Mucosa of stomach (tissue), 1 donor: ENCODE measurements around the gene B3GAT1.

Source experiments
- H3K27me3 ChIP-seq: one replicate; pipeline ENCODE4 v1.7.0; 2013; ENCODE audit warnings: mild to moderate bottlenecking, low read length; ENCODE audit not compliant: control insufficient read depth, insufficient read depth
- H3K36me3 ChIP-seq: one replicate; pipeline ENCODE4 v1.7.0; 2013; ENCODE audit warnings: low read length; ENCODE audit not compliant: control insufficient read depth, insufficient read depth
- H3K4me1 ChIP-seq: one replicate; pipeline ENCODE4 v1.7.0; 2013; ENCODE audit warnings: mild to moderate bottlenecking, low read length; ENCODE audit not compliant: control insufficient read depth, insufficient read depth
- H3K4me3 ChIP-seq: one replicate; pipeline ENCODE4 v1.7.0; 2013; ENCODE audit warnings: low read length
- H3K9ac ChIP-seq: one replicate; pipeline ENCODE4 v1.7.0; 2013; ENCODE audit warnings: mild to moderate bottlenecking, low read length, moderate library complexity
- H3K9me3 ChIP-seq: one replicate; pipeline ENCODE4 v1.7.0; 2013; ENCODE audit warnings: mild to moderate bottlenecking, low read length, moderate library complexity; ENCODE audit not compliant: control insufficient read depth
- donor health status: Pancreatic carcinoma.

The B3GAT1 gene

DNA sequence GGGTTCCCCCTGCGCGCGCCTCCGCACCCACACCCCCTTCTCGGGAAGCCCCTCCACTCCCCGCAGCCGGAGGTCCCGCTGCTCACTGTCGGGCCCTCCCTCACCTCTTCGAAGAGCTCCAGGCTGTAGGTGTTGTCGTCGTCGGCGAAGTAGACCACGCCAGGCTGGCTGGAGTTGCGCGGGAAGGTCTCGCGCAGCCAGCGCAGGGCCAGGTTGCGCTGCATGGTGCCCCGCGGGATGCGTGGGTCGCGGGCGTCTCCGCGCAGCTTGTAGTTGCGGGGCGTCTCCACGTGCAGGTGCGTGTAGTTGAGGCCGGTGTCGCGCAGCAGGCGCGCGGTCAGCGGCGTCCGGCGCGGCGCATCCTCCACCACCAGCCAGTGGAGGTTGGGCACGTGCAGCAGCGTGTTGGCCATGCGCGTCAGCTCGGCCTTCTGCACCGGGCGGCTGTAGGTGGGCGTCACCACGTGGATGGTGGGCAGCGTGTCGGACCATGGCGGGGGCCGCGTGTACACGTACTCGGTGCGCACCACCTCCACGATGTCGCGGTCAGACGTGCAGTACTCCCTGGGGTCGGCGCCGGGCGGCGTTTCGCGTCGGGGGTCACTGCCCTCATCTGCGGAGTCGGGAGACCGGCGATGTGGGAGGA, 28.3 kb downstream of the B3GAT1 start:
- no peaks in the 10 kb centered on the region for H3K9me3 ChIP-seq
- H3K9ac ChIP-seq: no peak overlapping the region
- H3K27me3 ChIP-seq: peaks cover 4% of the 10 kb centered on the region
- no peaks in the 10 kb centered on the region for H3K4me1 ChIP-seq
- no peak overlapping the region for H3K4me3 ChIP-seq
- H3K36me3 ChIP-seq: no peaks in the 10 kb centered on the region

DNA sequence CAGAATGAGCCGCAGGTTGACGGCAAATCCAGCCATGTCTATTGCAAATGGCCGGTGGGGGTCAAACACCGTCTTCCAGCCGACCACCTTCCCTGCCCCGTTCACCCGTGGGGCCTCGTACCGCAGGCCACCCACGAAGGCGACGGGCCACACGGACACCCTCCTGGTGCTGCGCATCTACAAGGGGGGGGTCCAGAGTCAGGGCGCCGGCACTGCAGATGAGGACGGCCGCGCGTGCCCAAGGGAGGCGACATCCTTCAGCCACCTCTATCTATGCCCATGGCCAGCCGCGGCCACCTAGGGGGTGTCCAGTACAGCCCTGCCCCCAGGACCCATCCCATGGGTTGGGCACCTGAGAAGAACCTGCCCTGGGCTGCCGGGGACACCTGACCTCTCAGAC, 29.2 kb downstream of the B3GAT1 start:
- no peaks in the 10 kb centered on the region for H3K9me3 ChIP-seq
- no peak overlapping the region for H3K4me3 ChIP-seq
- H3K4me1 ChIP-seq: no peaks in the 10 kb centered on the region
- peaks cover 4% of the 10 kb centered on the region for H3K27me3 ChIP-seq
- H3K36me3 ChIP-seq: no peaks in the 10 kb centered on the region
- no peak overlapping the region for H3K9ac ChIP-seq

GRCh38 chr11:134382257-134382656, 29.8 kb downstream of the B3GAT1 start:
- no peaks in the 10 kb centered on the region for H3K9me3 ChIP-seq
- peaks cover 4% of the 10 kb centered on the region for H3K27me3 ChIP-seq
- H3K4me1 ChIP-seq: no peaks in the 10 kb centered on the region
- no peaks in the 10 kb centered on the region for H3K36me3 ChIP-seq
- no peak overlapping the region for H3K9ac ChIP-seq
- H3K4me3 ChIP-seq: no peak overlapping the region

GRCh38 chr11:134380785-134381184, 31.3 kb downstream of the B3GAT1 start:
- H3K9me3 ChIP-seq: no peaks in the 10 kb centered on the region
- H3K9ac ChIP-seq: no peak overlapping the region
- H3K4me1 ChIP-seq: no peaks in the 10 kb centered on the region
- H3K36me3 ChIP-seq: no peaks in the 10 kb centered on the region
- peaks cover 4% of the 10 kb centered on the region for H3K27me3 ChIP-seq
- no peak overlapping the region for H3K4me3 ChIP-seq

GRCh38 chr11:134380229-134380628, 31.8 kb downstream of the B3GAT1 start:
- Histone ChIP-seq H3K4me1 (no peaks in the 10 kb centered on the region), H3K9ac (no peak overlapping the region), H3K9me3 (no peaks in the 10 kb centered on the region), H3K4me3 (no peak overlapping the region), H3K36me3 (no peaks in the 10 kb centered on the region), H3K27me3 (peaks cover 2% of the 10 kb centered on the region)

DNA sequence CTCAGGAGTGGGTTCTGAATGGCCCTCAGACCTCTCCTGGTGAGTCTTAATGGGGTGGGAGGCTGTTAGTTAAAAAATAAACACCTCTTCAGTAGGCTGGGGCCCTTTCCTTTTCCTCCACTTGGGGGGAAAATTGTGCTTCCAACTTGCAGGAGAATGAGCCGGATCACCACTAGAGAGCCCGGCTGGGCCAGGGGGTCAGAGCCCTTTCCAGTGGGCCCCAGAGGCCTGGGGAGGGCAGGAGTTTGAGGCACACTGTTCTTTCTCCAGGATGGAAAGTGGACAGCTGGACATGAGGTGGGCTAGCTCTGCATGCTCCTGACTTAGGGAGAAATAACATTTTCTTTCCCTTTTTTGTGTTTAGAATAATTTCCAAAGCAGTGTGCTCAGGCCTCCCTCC, 32.8 kb downstream of the B3GAT1 start:
- Histone ChIP-seq H3K27me3 (no peaks in the 10 kb centered on the region), H3K9me3 (no peaks in the 10 kb centered on the region), H3K36me3 (no peaks in the 10 kb centered on the region), H3K4me3 (no peak overlapping the region), H3K4me1 (no peaks in the 10 kb centered on the region), H3K9ac (no peak overlapping the region)

DNA sequence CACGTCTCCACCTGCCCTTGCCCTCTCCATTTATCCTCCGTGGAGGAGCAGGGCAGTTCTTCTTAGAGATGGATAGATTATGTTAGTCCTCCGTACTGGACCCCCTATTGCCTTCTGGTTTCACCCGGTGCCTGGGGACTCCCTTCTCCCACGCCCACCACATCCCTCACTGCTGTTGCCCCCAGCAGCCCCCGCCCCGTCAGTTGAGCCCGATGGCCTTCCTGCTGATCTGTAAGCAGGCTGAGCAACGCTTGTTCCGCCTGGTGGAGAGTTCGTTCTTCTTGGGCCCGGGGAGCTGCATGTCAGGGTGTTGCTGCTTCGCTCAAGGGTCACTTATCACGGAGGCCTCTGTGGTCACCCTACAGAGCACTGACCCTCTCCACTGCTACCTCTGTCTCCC, 34.2 kb downstream of the B3GAT1 start:
- Histone ChIP-seq H3K36me3 (no peaks in the 10 kb centered on the region), H3K9ac (no peak overlapping the region), H3K4me1 (no peaks in the 10 kb centered on the region), H3K27me3 (no peaks in the 10 kb centered on the region), H3K4me3 (no peak overlapping the region), H3K9me3 (no peaks in the 10 kb centered on the region)

- Histone ChIP-seq H3K4me3 (no peak overlapping the region), H3K27me3 (no peaks in the 10 kb centered on the region), H3K9ac (no peak overlapping the region), H3K9me3 (no peaks in the 10 kb centered on the region), H3K36me3 (no peaks in the 10 kb centered on the region), H3K4me1 (no peaks in the 10 kb centered on the region)
Observed at GRCh38 chr11:134376150-134376921, 35.7 kb downstream of the B3GAT1 start.

DNA sequence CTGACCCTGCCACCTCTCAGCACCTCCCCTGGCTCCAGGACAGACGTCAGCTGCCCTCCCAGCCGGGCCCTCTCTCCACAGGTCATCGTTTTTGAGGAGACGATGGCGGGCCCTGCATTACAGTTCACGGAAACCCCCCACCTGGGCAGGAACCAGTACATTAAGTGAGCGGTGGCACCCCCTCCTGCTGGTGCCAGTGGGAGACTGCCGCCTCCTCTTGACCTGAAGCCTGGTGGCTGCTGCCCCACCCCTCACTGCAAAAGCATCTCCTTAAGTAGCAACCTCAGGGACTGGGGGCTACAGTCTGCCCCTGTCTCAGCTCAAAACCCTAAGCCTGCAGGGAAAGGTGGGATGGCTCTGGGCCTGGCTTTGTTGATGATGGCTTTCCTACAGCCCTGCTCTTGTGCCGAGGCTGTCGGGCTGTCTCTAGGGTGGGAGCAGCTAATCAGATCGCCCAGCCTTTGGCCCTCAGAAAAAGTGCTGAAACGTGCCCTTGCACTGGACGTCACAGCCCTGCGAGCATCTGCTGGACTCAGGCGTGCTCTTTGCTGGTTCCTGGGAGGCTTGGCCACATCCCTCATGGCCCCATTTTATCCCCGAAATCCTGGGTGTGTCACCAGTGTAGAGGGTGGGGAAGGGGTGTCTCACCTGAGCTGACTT, 37.0 kb downstream of the B3GAT1 start:
- no peaks in the 10 kb centered on the region for H3K36me3 ChIP-seq
- H3K9me3 ChIP-seq: no peaks in the 10 kb centered on the region
- H3K4me1 ChIP-seq: no peaks in the 10 kb centered on the region
- no peak overlapping the region for H3K4me3 ChIP-seq
- H3K9ac ChIP-seq: no peak overlapping the region
- H3K27me3 ChIP-seq: no peaks in the 10 kb centered on the region

- Histone ChIP-seq H3K36me3 (no peaks in the 10 kb centered on the region), H3K9ac (no peak overlapping the region), H3K4me3 (no peak overlapping the region), H3K9me3 (no peaks in the 10 kb centered on the region), H3K27me3 (no peaks in the 10 kb centered on the region), H3K4me1 (no peaks in the 10 kb centered on the region)
Observed at GRCh38 chr11:134374171-134374570, 37.9 kb downstream of the B3GAT1 start.

GRCh38 chr11:134373591-134374052, 38.4 kb downstream of the B3GAT1 start:
- H3K4me3 ChIP-seq: no peak overlapping the region
- H3K27me3 ChIP-seq: no peaks in the 10 kb centered on the region
- no peaks in the 10 kb centered on the region for H3K36me3 ChIP-seq
- H3K4me1 ChIP-seq: no peaks in the 10 kb centered on the region
- no peaks in the 10 kb centered on the region for H3K9me3 ChIP-seq
- H3K9ac ChIP-seq: no peak overlapping the region

GRCh38 chr11:134372961-134373360, 39.1 kb downstream of the B3GAT1 start:
- H3K9me3 ChIP-seq: no peaks in the 10 kb centered on the region
- H3K9ac ChIP-seq: no peak overlapping the region
- H3K4me1 ChIP-seq: no peaks in the 10 kb centered on the region
- H3K27me3 ChIP-seq: no peaks in the 10 kb centered on the region
- no peaks in the 10 kb centered on the region for H3K36me3 ChIP-seq
- H3K4me3 ChIP-seq: no peak overlapping the region
